Ammon's horn (tissue), 1 donor: ENCODE results near the gene CCDC85B.

ENCODE experiments used
- DNase-seq: peaks from one replicate; pipeline ENCODE4 v3.0.0-alpha.2; 2016; ENCODE audit warnings: low spot score

The CCDC85B gene

DNA sequence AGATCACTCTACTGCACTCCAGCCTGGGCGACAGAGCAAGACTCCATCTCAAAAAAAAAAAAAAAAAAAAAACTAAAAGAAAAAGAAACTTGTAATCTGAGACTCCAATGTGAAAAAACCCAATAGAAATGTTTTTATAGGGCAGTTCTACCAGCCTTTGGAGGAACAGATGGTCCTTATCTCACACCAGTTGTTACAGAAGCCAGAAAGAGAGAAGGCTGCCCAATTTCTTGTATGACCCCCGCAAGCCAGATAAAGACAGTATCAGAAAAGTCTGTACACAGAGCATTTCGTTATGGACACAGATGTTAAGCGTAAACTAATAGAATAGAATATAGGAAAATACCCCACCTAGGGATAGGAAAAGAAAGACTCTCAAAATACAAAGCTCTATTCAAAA is 43.5 kb downstream of the CCDC85B start:
- DNase-seq, result no peak

- DNase-seq, result no peak
Measured at GRCh38 chr11:65937766-65938165, 47.3 kb downstream of the CCDC85B start.
